NCI-H187 (cell line): ENCODE measurements around the gene FGB.
"Not testable (repeated sequence)": the region's sequence is repeated elsewhere in the genome, so short reads cannot be mapped to it uniquely, and the experiment has no call there.

Experiments
- DNase-seq, 2 experiments: peaks; one replicate each; lab custom pipeline; 2025; lab: John Stamatoyannopoulos, UW

The FGB gene

GRCh38 chr4:154566639-154567204, 3.9 kb downstream of the FGB start:
- DNase-seq: no peak

GRCh38 chr4:154569028-154569427, 6.2 kb downstream of the FGB start:
- no peak for DNase-seq

- DNase-seq: no peak
Measured at GRCh38 chr4:154569584-154569983, 6.8 kb downstream of the FGB start.

GRCh38 chr4:154573190-154573870, 10.5 kb downstream of the FGB start:
- no peak for DNase-seq

GRCh38 chr4:154574311-154574710, 11.5 kb downstream of the FGB start:
- no peak for DNase-seq

- no peak for DNase-seq
Measured at GRCh38 chr4:154577324-154577723, 14.5 kb downstream of the FGB start.

- no peak for DNase-seq
Measured at GRCh38 chr4:154578919-154579318, 16.1 kb downstream of the FGB start.

- no peak for DNase-seq
Measured at GRCh38 chr4:154579927-154580326, 17.1 kb downstream of the FGB start.

- no peak for DNase-seq
Measured at GRCh38 chr4:154582723-154583122, 19.9 kb downstream of the FGB start.

GRCh38 chr4:154583230-154583629, 20.4 kb downstream of the FGB start:
- DNase-seq: no peak

GRCh38 chr4:154583677-154584076, 20.9 kb downstream of the FGB start:
- DNase-seq: no peak

GRCh38 chr4:154584259-154584658, 21.4 kb downstream of the FGB start:
- no peak for DNase-seq

GRCh38 chr4:154585369-154586018, 22.7 kb downstream of the FGB start:
- DNase-seq: no peak

- DNase-seq: no peak
Measured at GRCh38 chr4:154586296-154587033, 23.7 kb downstream of the FGB start.

- DNase-seq: no peak
Measured at GRCh38 chr4:154588198-154588597, 25.4 kb downstream of the FGB start.

- no peak for DNase-seq
Measured at GRCh38 chr4:154589296-154590197, 26.7 kb downstream of the FGB start.

GRCh38 chr4:154590329-154591006, 27.7 kb downstream of the FGB start, which contains the start of gene FGA:
Gene FGA (minus strand): TSS chr4:154590742. CDS start chr4:154590687, 55 bp downstream.
- DNase-seq: no peak

- no peak for DNase-seq
Measured at GRCh38 chr4:154591890-154592289, 29.1 kb downstream of the FGB start.

GRCh38 chr4:154593868-154594267, 31.1 kb downstream of the FGB start:
- no peak for DNase-seq

GRCh38 chr4:154594343-154594742, 31.5 kb downstream of the FGB start:
- DNase-seq: not testable (repeated sequence)

GRCh38 chr4:154595807-154596206, 33.0 kb downstream of the FGB start:
- DNase-seq: no peak
